Mesenchymal stem cell (in vitro differentiated cells and primary cell): ENCODE results near the gene RMND1.

ENCODE experiments used
- DNase-seq: peaks from one replicate; pipeline ENCODE4 v3.0.0-alpha.2; 2013
- H2AFZ ChIP-seq: one replicate; pipeline ENCODE4 v1.6.1; 2013; ENCODE audit warnings: low read depth, mild to moderate bottlenecking, control low read depth, inconsistent platforms, low read length, moderate library complexity
- H2AK5ac ChIP-seq: 2 replicates; pipeline ENCODE4 v1.6.1; 2013; ENCODE audit warnings: low read length, moderate library complexity, mild to moderate bottlenecking, inconsistent platforms; ENCODE audit not compliant: severe bottlenecking
- H2BK120ac ChIP-seq: one replicate; pipeline ENCODE4 v1.6.1; 2013; ENCODE audit warnings: low read depth, mild to moderate bottlenecking, inconsistent platforms, low read length, moderate library complexity
- H2BK12ac ChIP-seq, 2 experiments: one replicate each; pipeline ENCODE4 v1.6.1; 2013; ENCODE audit warnings: inconsistent platforms in 2 of 2, low read length in 2 of 2, mild to moderate bottlenecking in 2 of 2, moderate library complexity in 2 of 2, control low read depth in 1 of 2
- H2BK15ac ChIP-seq: one replicate; pipeline ENCODE4 v1.6.1; 2013; ENCODE audit warnings: mild to moderate bottlenecking, low read depth, inconsistent platforms; ENCODE audit not compliant: poor library complexity, severe bottlenecking
- H2BK5ac ChIP-seq: 2 replicates; pipeline ENCODE4 v1.6.1; 2013; ENCODE audit warnings: low read depth, mild to moderate bottlenecking, low read length, control low read depth, inconsistent platforms; ENCODE audit not compliant: poor library complexity, severe bottlenecking
- H3K14ac ChIP-seq, 2 experiments: one replicate each; pipeline ENCODE4 v1.6.1; 2013; ENCODE audit warnings: inconsistent platforms in 2 of 2, low read length in 2 of 2, control low read depth in 1 of 2, mild to moderate bottlenecking in 1 of 2, moderate library complexity in 1 of 2
- H3K18ac ChIP-seq, 2 experiments: one replicate each; pipeline ENCODE4 v1.6.1; 2013; ENCODE audit warnings: inconsistent platforms in 2 of 2, low read length in 2 of 2, control low read depth in 1 of 2, low read depth in 1 of 2, mild to moderate bottlenecking in 1 of 2
- H3K23ac ChIP-seq, 2 experiments: one replicate each; pipeline ENCODE4 v1.6.1; 2013; ENCODE audit warnings: inconsistent platforms in 2 of 2, low read length in 2 of 2, mild to moderate bottlenecking in 2 of 2, moderate library complexity in 2 of 2, control low read depth in 1 of 2
- H3K27ac ChIP-seq: 2 replicates; pipeline ENCODE4 v1.5.1; 2013; ENCODE audit warnings: mild to moderate bottlenecking, moderate library complexity, low read length, control low read depth, inconsistent platforms; ENCODE audit not compliant: poor library complexity, severe bottlenecking
- H3K27me3 ChIP-seq, 2 experiments: 2 replicates each; pipeline versions ENCODE4 v1.6.1 to v1.7.0; 2013; ENCODE audit warnings: low read length in 2 of 2, mild to moderate bottlenecking in 2 of 2, moderate library complexity in 2 of 2, control low read depth in 1 of 2, inconsistent platforms in 1 of 2; ENCODE audit not compliant: control insufficient read depth in 1 of 2, insufficient read depth in 1 of 2
- H3K36me3 ChIP-seq, 2 experiments: 2 replicates each; pipeline versions ENCODE4 v1.6.1 to v1.7.0; 2013; ENCODE audit warnings: low read length in 2 of 2, control low read depth in 1 of 2, inconsistent platforms in 1 of 2, low read depth in 1 of 2, mild to moderate bottlenecking in 1 of 2; ENCODE audit not compliant: insufficient read depth in 2 of 2, control insufficient read depth in 1 of 2
- H3K4ac ChIP-seq, 2 experiments: one replicate each; pipeline ENCODE4 v1.6.1; 2013; ENCODE audit warnings: inconsistent platforms in 2 of 2, low read length in 2 of 2, mild to moderate bottlenecking in 2 of 2, moderate library complexity in 2 of 2, control low read depth in 1 of 2, low read depth in 1 of 2
- H3K4me1 ChIP-seq: 2 replicates; pipeline ENCODE4 v1.6.1; 2013; ENCODE audit warnings: low read depth, low read length, control low read depth; ENCODE audit not compliant: control insufficient read depth, insufficient read depth
- H3K4me2 ChIP-seq: 2 replicates; pipeline ENCODE4 v1.6.1; 2013; ENCODE audit warnings: low read length, mild to moderate bottlenecking, inconsistent platforms; ENCODE audit not compliant: poor library complexity, severe bottlenecking
- H3K4me3 ChIP-seq, 2 experiments: 2 replicates each; pipeline versions ENCODE4 v1.5.1 to v1.7.0; 2013; ENCODE audit warnings: low read length in 2 of 2, mild to moderate bottlenecking in 2 of 2, control low read depth in 1 of 2, low read depth in 1 of 2; ENCODE audit not compliant: insufficient read depth in 1 of 2
- H3K79me1 ChIP-seq: replicated peaks from 2 replicates; pipeline ENCODE4 v1.6.1; 2013; ENCODE audit warnings: mild to moderate bottlenecking, control low read depth, low read length, inconsistent platforms; ENCODE audit not compliant: poor library complexity, severe bottlenecking
- H3K9ac ChIP-seq: 2 replicates; pipeline ENCODE4 v1.7.0; 2013; ENCODE audit warnings: mild to moderate bottlenecking, low read length, moderate library complexity
- H3K9me3 ChIP-seq: 2 replicates; pipeline ENCODE4 v1.7.0; 2013; ENCODE audit warnings: mild to moderate bottlenecking, low read length; ENCODE audit not compliant: control insufficient read depth
- H4K8ac ChIP-seq: one replicate; pipeline ENCODE4 v1.6.1; 2013; ENCODE audit warnings: inconsistent platforms, mild to moderate bottlenecking, low read length, moderate library complexity
- H4K91ac ChIP-seq: one replicate; pipeline ENCODE4 v1.6.1; 2013; ENCODE audit warnings: mild to moderate bottlenecking, low read length, inconsistent platforms
- WGBS: methylation state at CpG from one replicate; pipeline ENCODE4 v1.1.7; 2013; ENCODE audit warnings: mixed read lengths; 5-methylcytosine and 5-hydroxymethylcytosine counted together

Gene RMND1

GRCh38 chr6:151437401-151437800 is 14.5 kb downstream of the RMND1 start:
- Histone ChIP-seq H2AK5ac (no peak overlapping the region), H4K8ac (no peak overlapping the region), H3K4me1 (peaks cover 15% of the 10 kb centered on the region), H3K4me3 (peak overlapping the region in 1 of 2 experiments; percentile 35), H3K27ac (peak overlapping the region; percentile 92), H3K9me3 (no peaks in the 10 kb centered on the region), H3K14ac (no peak overlapping the region), H3K9ac (peak overlapping the region; percentile 82), H2BK5ac (no peak overlapping the region), H3K4me2 (no peak overlapping the region), H3K23ac (no peak overlapping the region), H2BK15ac (no peak overlapping the region), H2AFZ (no peak overlapping the region), H3K4ac (no peak overlapping the region), H2BK12ac (no peak overlapping the region), H3K36me3 (peaks cover 6 to 18% of the 10 kb centered on the region in 2 experiments), H3K27me3 (no peaks in the 10 kb centered on the region), H4K91ac (no peak overlapping the region), H3K18ac (no peak overlapping the region), H2BK120ac (no peak overlapping the region), H3K79me1 (peaks cover 2% of the 10 kb centered on the region)
- peak; percentile 25 for DNase-seq

- Histone ChIP-seq H3K4me3 (peak overlapping the region in 1 of 2 experiments; percentile 52), H3K18ac (no peak overlapping the region), H2BK15ac (no peak overlapping the region), H3K9me3 (no peaks in the 10 kb centered on the region), H2BK12ac (no peak overlapping the region), H3K27ac (peak overlapping the region; percentile 93), H3K36me3 (peaks cover 9 to 18% of the 10 kb centered on the region in 2 experiments), H3K27me3 (no peaks in the 10 kb centered on the region), H2BK5ac (peak overlapping the region; percentile 45), H3K4ac (no peak overlapping the region), H2AK5ac (no peak overlapping the region), H2BK120ac (no peak overlapping the region), H3K23ac (no peak overlapping the region), H3K79me1 (peaks cover 4% of the 10 kb centered on the region), H3K4me1 (peaks cover 13% of the 10 kb centered on the region), H3K14ac (no peak overlapping the region), H4K8ac (no peak overlapping the region), H2AFZ (no peak overlapping the region), H4K91ac (no peak overlapping the region), H3K9ac (peak overlapping the region; percentile 82), H3K4me2 (peak overlapping the region; percentile 46)
- peak; percentile 67 for DNase-seq
Measured at GRCh38 chr6:151436802-151437201, 15.1 kb downstream of the RMND1 start.

GRCh38 chr6:151436300-151436699 is 15.6 kb downstream of the RMND1 start:
- H2BK120ac ChIP-seq, result no peak overlapping the region
- peak overlapping the region; percentile 45 for H2BK5ac ChIP-seq
- no peak overlapping the region for H4K8ac ChIP-seq
- H2AK5ac ChIP-seq, result peak overlapping the region; percentile 18
- peaks cover 11% of the 10 kb centered on the region for H3K4me1 ChIP-seq
- H3K4ac ChIP-seq, result no peak overlapping the region
- 97% methylated on average over 3 of the region's 3 CpGs for WGBS
- H3K27me3 ChIP-seq, result no peaks in the 10 kb centered on the region
- no peak overlapping the region for H3K18ac ChIP-seq
- peak overlapping the region in 1 of 2 experiments; percentile 52 for H3K4me3 ChIP-seq
- no peaks in the 10 kb centered on the region for H3K9me3 ChIP-seq
- no peak overlapping the region for H3K23ac ChIP-seq
- H3K27ac ChIP-seq, result peak overlapping the region; percentile 93
- H3K79me1 ChIP-seq, result peaks cover 4% of the 10 kb centered on the region
- H3K14ac ChIP-seq, result no peak overlapping the region
- no peak overlapping the region for H2BK12ac ChIP-seq
- no peak overlapping the region for H4K91ac ChIP-seq
- no peak for DNase-seq
- H3K9ac ChIP-seq, result peak overlapping the region; percentile 82
- H3K36me3 ChIP-seq, result peaks cover 12 to 21% of the 10 kb centered on the region in 2 experiments
- no peak overlapping the region for H2BK15ac ChIP-seq
- no peak overlapping the region for H2AFZ ChIP-seq
- H3K4me2 ChIP-seq, result peak overlapping the region; percentile 46

GRCh38 chr6:151434369-151434768 is 17.6 kb downstream of the RMND1 start:
- no peak overlapping the region for H3K4me2 ChIP-seq
- no peak overlapping the region for H2AK5ac ChIP-seq
- peaks cover 14 to 40% of the 10 kb centered on the region in 2 experiments for H3K36me3 ChIP-seq
- H4K8ac ChIP-seq, result no peak overlapping the region
- H2BK120ac ChIP-seq, result no peak overlapping the region
- peaks cover 14% of the 10 kb centered on the region for H3K4me1 ChIP-seq
- no peaks in the 10 kb centered on the region for H3K27me3 ChIP-seq
- no peak overlapping the region for H2BK5ac ChIP-seq
- no peak overlapping the region for H3K18ac ChIP-seq
- no peak overlapping the region for H3K27ac ChIP-seq
- DNase-seq, result no peak
- H3K9ac ChIP-seq, result peak overlapping the region; percentile 39
- peaks cover 10% of the 10 kb centered on the region for H3K79me1 ChIP-seq
- no peak overlapping the region for H2BK12ac ChIP-seq
- no peak overlapping the region for H2AFZ ChIP-seq
- no peak overlapping the region for H3K14ac ChIP-seq
- no peak overlapping the region for H3K4me3 ChIP-seq
- H3K9me3 ChIP-seq, result no peaks in the 10 kb centered on the region
- no peak overlapping the region for H4K91ac ChIP-seq
- WGBS, result 83% methylated on average over 1 of the region's 2 CpGs
- no peak overlapping the region for H3K23ac ChIP-seq
- no peak overlapping the region for H3K4ac ChIP-seq
- no peak overlapping the region for H2BK15ac ChIP-seq
